Measurements from ENCODE around the gene KLF13.

KLF13 gene

GRCh38 chr15:31326156-31326874, at the start of gene KLF13:
Gene KLF13, plus strand, starts transcription at chr15:31326835. Its CDS starts 378 bp downstream, at chr15:31327213.
- DNase-seq (ENCODE audit: low read depth), result peak; percentile 96

GRCh38 chr15:31277335-31278060, 49.1 kb upstream of the KLF13 start:
- no peak for DNase-seq (ENCODE audit: low read depth)

- DNase-seq (ENCODE audit: low read depth), result no peak
Observed at GRCh38 chr15:31278061-31278445, 48.6 kb upstream of the KLF13 start.

- DNase-seq (ENCODE audit: low read depth), result no peak
Observed at GRCh38 chr15:31278544-31279220, 48.0 kb upstream of the KLF13 start.

GRCh38 chr15:31279221-31280045, 47.2 kb upstream of the KLF13 start:
- no peak for DNase-seq (ENCODE audit: low read depth)

GRCh38 chr15:31280046-31280830, 46.4 kb upstream of the KLF13 start:
- DNase-seq (ENCODE audit: low read depth), result no peak

- no peak for DNase-seq (ENCODE audit: low read depth)
Observed at GRCh38 chr15:31280831-31281216, 45.8 kb upstream of the KLF13 start.

- no peak for DNase-seq (ENCODE audit: low read depth)
Observed at GRCh38 chr15:31283043-31283442, 43.6 kb upstream of the KLF13 start.

GRCh38 chr15:31285772-31286261, 40.8 kb upstream of the KLF13 start:
- DNase-seq (ENCODE audit: low read depth), result no peak

- no peak for DNase-seq (ENCODE audit: low read depth)
Observed at GRCh38 chr15:31291048-31291578, 35.5 kb upstream of the KLF13 start.

- DNase-seq (ENCODE audit: low read depth), result no peak
Observed at GRCh38 chr15:31292391-31293015, 34.1 kb upstream of the KLF13 start.

- DNase-seq (ENCODE audit: low read depth), result no peak
Observed at GRCh38 chr15:31293655-31294054, 33.0 kb upstream of the KLF13 start.

- DNase-seq (ENCODE audit: low read depth), result no peak
Observed at GRCh38 chr15:31294067-31294466, 32.6 kb upstream of the KLF13 start.

GRCh38 chr15:31295658-31296057, 31.0 kb upstream of the KLF13 start:
- no peak for DNase-seq (ENCODE audit: low read depth)

- DNase-seq (ENCODE audit: low read depth), result no peak
Observed at GRCh38 chr15:31296219-31296645, 30.4 kb upstream of the KLF13 start.

- no peak for DNase-seq (ENCODE audit: low read depth)
Observed at GRCh38 chr15:31296646-31297574, 29.7 kb upstream of the KLF13 start.

GRCh38 chr15:31297575-31298456, 28.8 kb upstream of the KLF13 start:
- no peak for DNase-seq (ENCODE audit: low read depth)

- DNase-seq (ENCODE audit: low read depth), result no peak
Observed at GRCh38 chr15:31298707-31299172, 27.9 kb upstream of the KLF13 start.

All from GM04504 (cell line).